GM23248 (cell line): ENCODE measurements around the gene IRF9. TPM values are rescaled to one million over a fixed set of nuclear protein-coding genes. Genes with fewer than 3 reads are reported as not detected.

ENCODE experiments used
- DNase-seq: peaks from one replicate; pipeline ENCODE4 v3.0.0-alpha.2; 2015
- H2AFZ ChIP-seq: fragments of 200-600 bp; sonication (generic); 2 replicates; pipeline ENCODE4 v1.6.1; 2016; ENCODE audit warnings: antibody characterized with exemption
- H3F3A ChIP-seq: fragments of 200-600 bp; sonication (generic); 2 replicates; pipeline ENCODE4 v1.6.1; 2016; ENCODE audit warnings: mild to moderate bottlenecking, antibody characterized with exemption, mixed run types; ENCODE audit not compliant: insufficient read depth
- H3K27ac ChIP-seq: fragments of 200-600 bp; sonication (generic); 2 replicates; pipeline ENCODE4 v1.5.1; 2016; ENCODE audit warnings: mild to moderate bottlenecking
- H3K27me3 ChIP-seq: fragments of 200-600 bp; sonication (generic); replicated peaks from 2 replicates; pipeline ENCODE4 v1.6.1; 2016; ENCODE audit warnings: mild to moderate bottlenecking; ENCODE audit not compliant: insufficient read depth
- H3K36me3 ChIP-seq: fragments of 200-600 bp; sonication (generic); 2 replicates; pipeline ENCODE4 v1.6.1; 2016; ENCODE audit warnings: low read depth, mild to moderate bottlenecking
- H3K4me1 ChIP-seq: fragments of 200-600 bp; sonication (generic); 2 replicates; pipeline ENCODE4 v1.6.1; 2016; ENCODE audit warnings: mild to moderate bottlenecking; ENCODE audit not compliant: insufficient read depth
- H3K4me2 ChIP-seq: fragments of 200-600 bp; sonication (generic); one replicate; pipeline ENCODE4 v1.6.1; 2016; ENCODE audit warnings: mild to moderate bottlenecking; ENCODE audit not compliant: unreplicated experiment
- H3K4me3 ChIP-seq: fragments of 200-600 bp; sonication (generic); 2 replicates; pipeline ENCODE4 v1.5.1; 2016; ENCODE audit warnings: mild to moderate bottlenecking
- H3K79me2 ChIP-seq: fragments of 200-600 bp; sonication (generic); 2 replicates; pipeline ENCODE4 v1.6.1; 2016; ENCODE audit warnings: mild to moderate bottlenecking; ENCODE audit not compliant: insufficient read depth
- H3K9ac ChIP-seq: fragments of 200-600 bp; sonication (generic); 2 replicates; pipeline ENCODE4 v1.6.1; 2016; ENCODE audit warnings: mild to moderate bottlenecking
- H3K9me2 ChIP-seq: fragments of 200-600 bp; sonication (generic); 2 replicates; pipeline ENCODE4 v1.6.1; 2016; ENCODE audit warnings: mixed run types, mild to moderate bottlenecking, moderate library complexity; ENCODE audit not compliant: insufficient read depth
- H3K9me3 ChIP-seq: fragments of 200-600 bp; sonication (generic); one replicate; pipeline ENCODE4 v1.6.1; 2017; ENCODE audit warnings: low read depth
- H4K20me1 ChIP-seq: fragments of 200-600 bp; sonication (generic); 2 replicates; pipeline ENCODE4 v1.6.0; 2016; ENCODE audit not compliant: insufficient read depth
- EZH2 ChIP-seq: fragments of 200-600 bp; sonication (generic); IDR thresholded peaks from 2 replicates; pipeline ENCODE4 v1.6.1; 2018; ENCODE audit warnings: antibody characterized with exemption, mild to moderate bottlenecking; ENCODE audit not compliant: insufficient read depth, poor library complexity, severe bottlenecking
- EZH2phosphoT487 ChIP-seq: fragments of 200-600 bp; sonication (generic); IDR thresholded peaks from 2 replicates; pipeline ENCODE4 v1.6.1; 2018; ENCODE audit warnings: antibody characterized with exemption, moderate library complexity, mild to moderate bottlenecking, low read depth; ENCODE audit not compliant: insufficient read depth
- WGBS, 2 experiments: methylation state at CpG; one replicate each; pipeline ENCODE4 v1.1.6; 2015 to 2017; ENCODE audit warnings: low lambda C conversion rate in 2 of 2, low coverage in 1 of 2; ENCODE audit errors: missing lambda C conversion rate in 2 of 2; 5-methylcytosine and 5-hydroxymethylcytosine counted together
- in situ Hi-C: fragments of 300-500 bp; cut with MboI; formaldehyde crosslinking; loops from 2 replicates; pipeline ENCODE4 v1.15.0; 2020
- polyA plus RNA-seq: library from polyadenylated mRNA; unstranded; fragments of >200 nt; fragmentation: Nextera tagmentation; extraction: Ambion mirVana; gene quantifications from 2 replicates; pipeline ENCODE4 v1.2.1, GENCODE V29; 2016
- total RNA-seq: library from RNA; depleted of rRNA; stranded (reverse); fragments of >200 nt; shearing (Covaris generic); gene quantifications from 2 replicates; pipeline ENCODE4 v1.2.3, GENCODE V29; 2014

The IRF9 gene
- total and polyA plus RNA-seq, 2 experiments from 2014 or later = 56.7 to 87.1 TPM

- peaks cover 16% of the 10 kb centered on the region; the same call in 1 of the 2 replicates for H3K79me2 ChIP-seq
- H3K36me3 ChIP-seq = no peaks in the 10 kb centered on the region; the same call in 1 of the 2 replicates
- 0 to 2% methylated on average over 65 of the region's 65 CpGs for WGBS, 2 experiments
- peak within 1 kb of the TSS; percentile 98 for H3K27ac ChIP-seq
- peak within 1 kb of the TSS; percentile 95 for H3K9ac ChIP-seq
- in situ Hi-C loops = no loop called here
- H3K9me2 ChIP-seq = no peaks in the 10 kb centered on the region
- TF ChIP-seq EZH2 (no peak), EZH2phosphoT487 (no peak)
- H3K4me3 ChIP-seq = peak within 1 kb of the TSS; percentile 81
- peak within 1 kb of the TSS; percentile 96 for H2AFZ ChIP-seq
- peaks cover 5% of the 10 kb centered on the region for H3F3A ChIP-seq
- peaks cover 12% of the 10 kb centered on the region for H3K4me1 ChIP-seq
- no peaks in the 10 kb centered on the region for H3K27me3 ChIP-seq
- peak within 1 kb of the TSS; percentile 97 for H3K4me2 ChIP-seq
- H4K20me1 ChIP-seq = no peaks in the 10 kb centered on the region
- H3K9me3 ChIP-seq = no peaks in the 10 kb centered on the region
- DNase-seq = peak; percentile 100
Observed at GRCh38 chr14:24114532-24115421, 46.3 kb upstream of the IRF9 start, which contains the start of the genes DCAF11 and NRL. TSS of gene DCAF11 (plus strand) at chr14:24114777. CDS start at chr14:24115595, 818 bp downstream. TSS of gene NRL (minus strand) at chr14:24114949. CDS start at chr14:24082848, 32,101 bp downstream.

GRCh38 chr14:24115422-24116127 is 45.5 kb upstream of the IRF9 start:
- H3K79me2 ChIP-seq = peaks cover 16% of the 10 kb centered on the region; the same call in 1 of the 2 replicates
- H3K4me2 ChIP-seq = peak overlapping the region; percentile 86
- no peaks in the 10 kb centered on the region for H3K9me3 ChIP-seq
- H3K9me2 ChIP-seq = no peaks in the 10 kb centered on the region
- H3K4me1 ChIP-seq = peaks cover 12% of the 10 kb centered on the region
- peak overlapping the region; percentile 95 for H3K9ac ChIP-seq
- no peaks in the 10 kb centered on the region; the same call in 1 of the 2 replicates for H3K36me3 ChIP-seq
- H3K4me3 ChIP-seq = peak overlapping the region; percentile 81
- H4K20me1 ChIP-seq = no peaks in the 10 kb centered on the region
- in situ Hi-C loops = no loop called here
- 1% methylated on average over 14 of the region's 14 CpGs for WGBS, 2 experiments
- peak overlapping the region; percentile 98 for H3K27ac ChIP-seq
- H3F3A ChIP-seq = peaks cover 5% of the 10 kb centered on the region
- peak; percentile 40 for DNase-seq
- TF ChIP-seq EZH2 (no peak), EZH2phosphoT487 (no peak)
- no peaks in the 10 kb centered on the region for H3K27me3 ChIP-seq
- peak overlapping the region; percentile 96 for H2AFZ ChIP-seq

GRCh38 chr14:24116128-24116814 is 44.8 kb upstream of the IRF9 start:
- peak overlapping the region; percentile 86 for H3K4me2 ChIP-seq

More at GRCh38 chr14:24116128-24116814, 44.8 kb upstream of the IRF9 start:
- Histone ChIP-seq H3K27ac (no peak overlapping the region), H3K9me2 (no peaks in the 10 kb centered on the region), H3K9ac (peak overlapping the region; percentile 95; the same call in 1 of the 2 replicates), H3K27me3 (no peaks in the 10 kb centered on the region), H3K4me3 (peak overlapping the region; percentile 81), H3F3A (peaks cover 5% of the 10 kb centered on the region), H3K79me2 (peaks cover 16% of the 10 kb centered on the region; the same call in 1 of the 2 replicates), H3K4me1 (peaks cover 12% of the 10 kb centered on the region), H3K36me3 (peaks cover 5% of the 10 kb centered on the region; the same call in 1 of the 2 replicates), H2AFZ (no peak overlapping the region), H4K20me1 (no peaks in the 10 kb centered on the region), H3K9me3 (no peaks in the 10 kb centered on the region)
- no peak for TF ChIP-seq EZH2phosphoT487
- no peak for TF ChIP-seq EZH2
- no peak for DNase-seq
- 89% methylated on average over 6 of the region's 6 CpGs for WGBS, 2 experiments
- in situ Hi-C loops = no loop called here
